OCI-LY3 (cell line): ENCODE data around the gene NUDT1.

Experiments used
- CTCF ChIP-seq: fragments of 200-600, 300-600 bp; sonication (generic); IDR thresholded peaks from 2 replicates; pipeline ENCODE4 v1.5.1; 2014; ENCODE audit warnings: antibody characterized with exemption, low read length, low read depth
- EZH2phosphoT487 ChIP-seq: fragments of 200-600 bp; shearing (Covaris generic); IDR thresholded peaks from 2 replicates; pipeline ENCODE4 v1.6.1; 2018; ENCODE audit warnings: antibody characterized with exemption, mixed run types, low read depth

GRCh38 chr7:2209146-2209960 is 32.7 kb upstream of the NUDT1 start:
- TF ChIP-seq CTCF (peak; percentile 45), EZH2phosphoT487 (no peak)
